ENCODE measurements around the gene PSMB7. TPM values are rescaled to one million over a fixed set of nuclear protein-coding genes. Genes with fewer than 3 reads are reported as not detected.

PSMB7 gene
- total RNA-seq, 3 donors from 2014 or later, result 157 to 206 (median 162) TPM

GRCh38 chr9:124349267-124349666, 66.0 kb downstream of the PSMB7 start:
- no peak for TF ChIP-seq CTCF (IDR thresholded peaks at IDR 0.05)
- no peak for TF ChIP-seq POLR2AphosphoS5 (IDR thresholded peaks at IDR 0.05)
- TF ChIP-seq POLR2A (IDR thresholded peaks at IDR 0.05), result no peak
- intact Hi-C loops (cut with DNase I; ENCODE audit: low total_unique reads), result loop anchor here (10.0 kb wide), 1 partner anchor 206 kb away; no protein-coding TSS in a partner anchor
- Histone ChIP-seq H3K27ac (no peak overlapping the region), H3K4me1 (no peaks in the 10 kb centered on the region), H3K36me3 (peaks cover 14% of the 10 kb centered on the region), H3K4me3 (no peak overlapping the region), H3K9me3 (no peaks in the 10 kb centered on the region), H3K27me3 (no peaks in the 10 kb centered on the region)
- DNase-seq (ENCODE audit: low spot score in 2 of 2), result peak in 1 of 2 donors; percentile 37

- peak in 1 of 2 donors; percentile 40 for DNase-seq (ENCODE audit: low spot score in 2 of 2)
- Histone ChIP-seq H3K27ac (no peak overlapping the region), H3K27me3 (no peaks in the 10 kb centered on the region), H3K36me3 (peaks cover 14% of the 10 kb centered on the region), H3K9me3 (no peaks in the 10 kb centered on the region), H3K4me1 (no peaks in the 10 kb centered on the region), H3K4me3 (no peak overlapping the region)
- TF ChIP-seq POLR2AphosphoS5 (IDR thresholded peaks at IDR 0.05), result no peak
- TF ChIP-seq POLR2A (IDR thresholded peaks at IDR 0.05), result no peak
- TF ChIP-seq CTCF (IDR thresholded peaks at IDR 0.05), result no peak
- intact Hi-C loops (cut with DNase I; ENCODE audit: low total_unique reads), result loop anchor here (10.0 kb wide), 1 partner anchor 206 kb away; no protein-coding TSS in a partner anchor
Observed at GRCh38 chr9:124348831-124349230, 66.4 kb downstream of the PSMB7 start.

GRCh38 chr9:124348363-124348762, 66.9 kb downstream of the PSMB7 start:
- no peak for DNase-seq (ENCODE audit: low spot score in 2 of 2)
- peaks cover 14% of the 10 kb centered on the region for H3K36me3 ChIP-seq

GRCh38 chr9:124347968-124348358, 67.3 kb downstream of the PSMB7 start:
- Histone ChIP-seq H3K27ac (no peak overlapping the region), H3K4me1 (no peaks in the 10 kb centered on the region), H3K36me3 (peaks cover 14% of the 10 kb centered on the region), H3K9me3 (no peaks in the 10 kb centered on the region), H3K27me3 (no peaks in the 10 kb centered on the region), H3K4me3 (no peak overlapping the region)
- no peak for DNase-seq (ENCODE audit: low spot score in 2 of 2)
- TF ChIP-seq CTCF (IDR thresholded peaks at IDR 0.05), result no peak
- intact Hi-C loops (cut with DNase I; ENCODE audit: low total_unique reads), result loop anchor here (10.0 kb wide), 1 partner anchor 207 kb away; no protein-coding TSS in a partner anchor

More at GRCh38 chr9:124348363-124348762, 66.9 kb downstream of the PSMB7 start:
- Histone ChIP-seq H3K27me3 (no peaks in the 10 kb centered on the region), H3K4me1 (no peaks in the 10 kb centered on the region), H3K27ac (no peak overlapping the region), H3K9me3 (no peaks in the 10 kb centered on the region), H3K4me3 (no peak overlapping the region)
- intact Hi-C loops (cut with DNase I; ENCODE audit: low total_unique reads), result loop anchor here (10.0 kb wide), 1 partner anchor 206 kb away; no protein-coding TSS in a partner anchor
- no peak for TF ChIP-seq POLR2AphosphoS5 (IDR thresholded peaks at IDR 0.05)
- no peak for TF ChIP-seq POLR2A (IDR thresholded peaks at IDR 0.05)
- no peak for TF ChIP-seq CTCF (IDR thresholded peaks at IDR 0.05)

- no peak for DNase-seq (ENCODE audit: low spot score in 2 of 2)
- TF ChIP-seq CTCF (IDR thresholded peaks at IDR 0.05) (no peak), POLR2A (IDR thresholded peaks at IDR 0.05) (no peak), POLR2AphosphoS5 (IDR thresholded peaks at IDR 0.05) (no peak)
- Histone ChIP-seq H3K27me3 (no peaks in the 10 kb centered on the region), H3K36me3 (peaks cover 14% of the 10 kb centered on the region), H3K4me1 (no peaks in the 10 kb centered on the region), H3K9me3 (no peaks in the 10 kb centered on the region), H3K27ac (no peak overlapping the region), H3K4me3 (no peak overlapping the region)
- intact Hi-C loops (cut with DNase I; ENCODE audit: low total_unique reads), result loop anchor here (10.0 kb wide), 1 partner anchor 207 kb away; no protein-coding TSS in a partner anchor
Observed at GRCh38 chr9:124347206-124347967, 67.9 kb downstream of the PSMB7 start.
